ENCODE measurements around the gene HTRA3.

GRCh38 chr4:8349664-8350236 lies 80.2 kb downstream of the HTRA3 start:
- TF ChIP-seq CTCF (IDR thresholded peaks at IDR 0.05) (no peak), POLR2AphosphoS5 (IDR thresholded peaks at IDR 0.05) (no peak)

Measured in suprapubic skin (tissue), 3 donors.